GM08714 (cell line): ENCODE data around the gene MAGI1.
"Not testable (repeated sequence)": the region's sequence is repeated elsewhere in the genome, so short reads cannot be mapped to it uniquely, and the experiment has no call there.

Experiments
- H3K4me3 ChIP-seq: fragments of 200-500 bp; sonication (Bioruptor generic); 2 replicates; pipeline ENCODE4 v1.5.1; 2014; ENCODE audit warnings: mild to moderate bottlenecking, low read length, inconsistent platforms
- ZNF274 ChIP-seq: IDR thresholded peaks from 2 replicates; pipeline ENCODE4 v1.6.1; 2012; ENCODE audit warnings: mild to moderate bottlenecking, low read depth, low read length

Gene MAGI1

GRCh38 chr3:65521032-65521431 is 517.7 kb downstream of the MAGI1 start:
- no peak overlapping the region for H3K4me3 ChIP-seq
- no peak for TF ChIP-seq ZNF274

- H3K4me3 ChIP-seq, result no peak overlapping the region
- no peak for TF ChIP-seq ZNF274
Observed at GRCh38 chr3:65516998-65517397, 521.7 kb downstream of the MAGI1 start.

DNA sequence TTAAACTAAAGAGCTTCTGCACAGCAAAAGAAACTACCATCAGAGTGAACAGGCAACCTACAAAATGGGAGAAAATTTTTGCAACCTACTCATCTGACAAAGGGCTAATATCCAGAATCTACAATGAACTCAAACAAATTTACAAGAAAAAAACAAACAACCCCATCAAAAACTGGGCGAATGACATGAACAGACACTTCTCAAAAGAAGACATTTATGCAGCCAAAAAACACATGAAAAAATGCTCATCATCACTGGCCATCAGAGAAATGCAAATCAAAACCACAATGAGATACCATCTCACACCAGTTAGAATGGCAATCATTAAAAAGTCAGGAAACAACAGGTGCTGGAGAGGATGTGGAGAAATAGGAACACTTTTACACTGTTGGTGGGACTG is 524.4 kb downstream of the MAGI1 start:
- H3K4me3 ChIP-seq, result not testable (repeated sequence)

DNA sequence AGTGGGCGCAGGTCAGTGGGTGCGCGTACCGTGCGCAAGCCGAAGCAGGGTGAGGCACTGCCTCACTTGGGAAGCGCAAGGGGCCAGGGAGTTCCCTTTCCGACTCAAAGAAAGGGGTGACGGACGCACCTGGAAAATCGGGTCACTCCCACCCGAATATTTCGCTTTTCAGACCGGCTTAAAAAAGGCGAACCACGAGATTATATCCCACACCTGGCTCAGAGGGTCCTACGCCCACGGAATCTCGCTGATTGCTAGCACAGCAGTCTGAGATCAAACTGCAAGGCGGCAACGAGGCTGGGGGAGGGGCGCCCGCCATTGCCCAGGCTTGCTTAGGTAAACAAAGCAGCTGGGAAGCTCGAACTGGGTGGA is 529.3 kb downstream of the MAGI1 start:
- H3K4me3 ChIP-seq, result not testable (repeated sequence)

GRCh38 chr3:65508750-65509422 is 529.8 kb downstream of the MAGI1 start:
- no peak for TF ChIP-seq ZNF274
- no peak overlapping the region for H3K4me3 ChIP-seq

- TF ChIP-seq ZNF274, result no peak
- H3K4me3 ChIP-seq, result no peak overlapping the region
Observed at GRCh38 chr3:65507437-65507836, 531.3 kb downstream of the MAGI1 start.

DNA sequence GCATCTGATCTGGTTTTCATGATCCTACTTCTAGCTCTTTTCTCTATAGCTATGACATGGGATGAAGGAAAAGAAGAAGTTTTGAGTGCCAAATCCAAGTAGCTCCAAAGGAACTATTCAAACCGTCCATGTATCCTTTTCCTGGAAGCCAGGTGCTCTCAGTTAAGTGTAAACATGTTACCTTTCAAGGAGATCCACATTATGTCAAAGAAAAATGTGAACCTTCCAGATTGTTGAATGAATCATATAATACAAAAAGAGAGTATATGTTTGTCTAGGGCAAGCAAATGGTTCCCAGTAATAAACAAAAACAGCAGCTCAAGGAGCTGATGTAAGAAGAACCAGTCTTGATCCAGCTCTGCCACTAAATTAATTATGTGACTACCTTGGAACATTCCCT is 534.9 kb downstream of the MAGI1 start:
- TF ChIP-seq ZNF274, result no peak
- no peak overlapping the region for H3K4me3 ChIP-seq

- TF ChIP-seq ZNF274, result no peak
- H3K4me3 ChIP-seq, result no peak overlapping the region
Observed at GRCh38 chr3:65502526-65502925, 536.2 kb downstream of the MAGI1 start.

GRCh38 chr3:65500398-65501306 is 538.1 kb downstream of the MAGI1 start:
- TF ChIP-seq ZNF274, result no peak
- H3K4me3 ChIP-seq, result no peak overlapping the region

DNA sequence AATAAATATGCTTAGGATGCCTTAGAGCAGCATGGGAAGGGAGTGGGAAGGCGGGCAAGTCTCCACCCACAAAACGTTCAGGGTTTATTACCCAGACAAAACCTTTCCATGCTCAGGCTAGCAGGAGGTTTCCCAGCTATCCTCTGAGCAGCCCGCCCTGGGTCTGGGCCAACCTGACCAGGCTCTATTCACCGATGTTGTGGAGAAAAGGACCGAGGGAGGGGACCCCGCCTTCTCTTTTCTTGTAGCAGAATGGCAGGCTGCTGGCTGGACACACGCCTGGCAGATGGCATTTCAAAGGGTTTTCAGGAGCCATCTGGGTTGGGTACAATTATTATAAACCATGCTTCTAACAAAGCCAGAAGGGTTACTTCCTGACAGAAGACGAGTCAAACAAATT is 540.9 kb downstream of the MAGI1 start:
- no peak for TF ChIP-seq ZNF274
- H3K4me3 ChIP-seq, result no peak overlapping the region

- no peak overlapping the region for H3K4me3 ChIP-seq
- TF ChIP-seq ZNF274, result no peak
Observed at GRCh38 chr3:65497236-65497635, 541.5 kb downstream of the MAGI1 start.

- H3K4me3 ChIP-seq, result no peak overlapping the region
- TF ChIP-seq ZNF274, result no peak
Observed at GRCh38 chr3:65493938-65494337, 544.8 kb downstream of the MAGI1 start.

- no peak for TF ChIP-seq ZNF274
Observed at GRCh38 chr3:65493371-65493882, 545.3 kb downstream of the MAGI1 start.

DNA sequence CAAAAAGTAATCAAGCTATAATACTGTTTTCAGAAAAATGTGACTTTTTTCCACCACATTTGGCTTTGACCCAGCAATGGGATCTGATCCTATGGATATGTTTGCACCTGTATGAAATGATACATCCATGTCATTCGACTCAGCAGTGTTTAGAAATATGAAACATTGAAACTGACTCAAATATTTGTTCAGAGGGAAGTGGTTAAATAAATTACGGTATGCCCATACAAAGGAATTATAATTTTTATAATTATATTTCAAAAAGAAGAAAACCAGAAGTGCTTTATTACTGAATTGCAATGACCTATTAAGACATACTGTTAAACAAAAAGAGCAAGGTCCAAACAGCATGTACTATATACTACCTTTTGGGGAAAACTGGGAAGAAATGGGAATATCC is 546.5 kb downstream of the MAGI1 start:
- no peak for TF ChIP-seq ZNF274
- no peak overlapping the region for H3K4me3 ChIP-seq

More at GRCh38 chr3:65493371-65493882, 545.3 kb downstream of the MAGI1 start:
- H3K4me3 ChIP-seq, result no peak overlapping the region

GRCh38 chr3:65490114-65490513 is 548.6 kb downstream of the MAGI1 start:
- TF ChIP-seq ZNF274, result no peak
- H3K4me3 ChIP-seq, result no peak overlapping the region
